Measurements from ENCODE around the gene PSMA4. TPM values are rescaled to one million over a fixed set of nuclear protein-coding genes. Genes with fewer than 3 reads are reported as not detected.
A peak's percentile ranks its signal among the peaks of the same experiment; 100 is the strongest.

Gene PSMA4
- 669 TPM for polyA plus RNA-seq (2013, experiment 1 of 2)
- 669 TPM for polyA plus RNA-seq (2013, experiment 2 of 2)

- H3K27ac ChIP-seq (replicated peaks; ENCODE audit: low read length): peak within 1 kb of the TSS; percentile 87
- DNase-seq (ENCODE audit: low spot score): peak; percentile 89
- H3K27me3 ChIP-seq (ENCODE audit: control insufficient read depth in 3 of 3, insufficient read depth in 3 of 3, low read depth in 1 of 3, low read length in 3 of 3): no peaks in the 10 kb centered on the region
- peak within 1 kb of the TSS; percentile 97 for H3K18ac ChIP-seq (ENCODE audit: low read length)
- H3K4ac ChIP-seq (ENCODE audit: low read length): no peak within 1 kb of the TSS
- H3K9ac ChIP-seq (ENCODE audit: low read depth, low read length, poor library complexity): peak within 1 kb of the TSS; percentile 85
- peak within 1 kb of the TSS; percentile 95 for H2AFZ ChIP-seq (ENCODE audit: low read length)
- peak within 1 kb of the TSS; percentile 76 to 89 for H3K4me3 ChIP-seq (ENCODE audit: low read length in 2 of 2)
- no peak within 1 kb of the TSS for H3K14ac ChIP-seq (ENCODE audit: low read length)
- no peak within 1 kb of the TSS for H2BK15ac ChIP-seq (ENCODE audit: low read length)
- peaks cover 2 to 7% of the 10 kb centered on the region in 2 donors for H3K4me1 ChIP-seq (ENCODE audit: control insufficient read depth in 2 of 2, insufficient read depth in 1 of 2, low read depth in 1 of 2, low read length in 2 of 2)
- no peak within 1 kb of the TSS for H4K91ac ChIP-seq (ENCODE audit: low read depth, low read length, poor library complexity)
- peak within 1 kb of the TSS; percentile 88 for H2BK5ac ChIP-seq (ENCODE audit: low read length)
- no peak within 1 kb of the TSS for H2BK120ac ChIP-seq (ENCODE audit: low read depth, low read length)
- whole genome bisulfite sequencing, 2 donors (ENCODE audit: extremely low coverage in 2 of 2, insufficient read length in 2 of 2, insufficient replicate concordance in 1 of 2): no CpG with 5 or more reads among the region's 56 CpGs
- no peak within 1 kb of the TSS for H2AK5ac ChIP-seq (ENCODE audit: low read depth, low read length)
- H4K8ac ChIP-seq (ENCODE audit: low read depth, low read length): peak within 1 kb of the TSS; percentile 90
- H3K4me2 ChIP-seq (ENCODE audit: insufficient read depth, low read length, poor library complexity, severe bottlenecking): peak within 1 kb of the TSS; percentile 97
- H2BK12ac ChIP-seq (ENCODE audit: low read length): no peak within 1 kb of the TSS
- peaks cover 2% of the 10 kb centered on the region for H3K79me1 ChIP-seq (ENCODE audit: low read depth, low read length)
- H3K36me3 ChIP-seq (replicated peaks in 1 of 2; ENCODE audit: control insufficient read depth in 2 of 2, insufficient read depth in 2 of 2, low read length in 2 of 2): peaks cover 8 to 38% of the 10 kb centered on the region in 2 donors
- peak within 1 kb of the TSS; percentile 38 for H3K23ac ChIP-seq (ENCODE audit: low read depth, low read length, poor library complexity)
- no peaks in the 10 kb centered on the region for H3K9me3 ChIP-seq (replicated peaks in 1 of 2; ENCODE audit: control insufficient read depth in 2 of 2, insufficient read depth in 1 of 2, low read depth in 1 of 2, low read length in 2 of 2)
Observed at GRCh38 chr15:78540141-78540870, at the start of gene PSMA4. Gene PSMA4 (plus strand): TSS chr15:78540444. CDS start chr15:78541928, 1,484 bp downstream.

GRCh38 chr15:78492872-78493271, 47.4 kb upstream of the PSMA4 start:
- WGBS, 2 donors (ENCODE audit: extremely low coverage in 2 of 2, insufficient read length in 2 of 2, insufficient replicate concordance in 1 of 2): no CpG with 5 or more reads among the region's 1 CpG
- Histone ChIP-seq H3K36me3 (replicated peaks in 1 of 2; ENCODE audit: control insufficient read depth in 2 of 2, insufficient read depth in 2 of 2, low read length in 2 of 2) (peaks cover 18 to 100% of the 10 kb centered on the region in 2 donors), H3K14ac (ENCODE audit: low read length) (no peak overlapping the region)

DNA sequence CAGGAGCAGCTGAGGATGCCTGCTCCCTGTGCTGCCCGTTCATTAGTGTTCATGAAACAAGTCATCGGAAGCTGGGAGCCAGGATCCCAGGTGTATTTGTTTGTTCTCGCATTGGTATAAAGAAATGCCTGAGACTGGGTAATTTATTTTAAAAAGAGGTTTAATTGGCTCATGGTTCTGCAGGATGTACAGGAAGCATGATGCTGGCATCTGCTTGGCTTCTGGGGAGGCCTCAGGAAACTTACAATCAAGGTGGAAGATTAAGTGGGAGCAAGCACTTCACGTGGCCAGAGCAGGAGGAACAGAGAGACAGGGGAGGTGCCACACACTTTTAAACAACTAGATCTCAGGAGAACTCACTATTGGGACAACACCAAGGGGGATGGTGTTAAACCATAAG, 38.4 kb upstream of the PSMA4 start:
- Histone ChIP-seq H2BK15ac (ENCODE audit: low read length) (no peak overlapping the region), H3K18ac (ENCODE audit: low read length) (no peak overlapping the region), H3K27ac (replicated peaks; ENCODE audit: low read length) (no peak overlapping the region), H2BK12ac (ENCODE audit: low read length) (no peak overlapping the region), H4K91ac (ENCODE audit: low read depth, low read length, poor library complexity) (no peak overlapping the region), H3K4ac (ENCODE audit: low read length) (no peak overlapping the region), H3K9me3 (replicated peaks in 1 of 2; ENCODE audit: control insufficient read depth in 2 of 2, insufficient read depth in 1 of 2, low read depth in 1 of 2, low read length in 2 of 2) (peaks cover 3 to 13% of the 10 kb centered on the region in 2 donors), H3K14ac (ENCODE audit: low read length) (no peak overlapping the region), H3K4me1 (ENCODE audit: control insufficient read depth in 2 of 2, insufficient read depth in 1 of 2, low read depth in 1 of 2, low read length in 2 of 2) (no peaks in the 10 kb centered on the region), H3K36me3 (replicated peaks in 1 of 2; ENCODE audit: control insufficient read depth in 2 of 2, insufficient read depth in 2 of 2, low read length in 2 of 2) (peaks cover 6 to 44% of the 10 kb centered on the region in 2 donors), H3K9ac (ENCODE audit: low read depth, low read length, poor library complexity) (no peak overlapping the region), H2AK5ac (ENCODE audit: low read depth, low read length) (no peak overlapping the region), H4K8ac (ENCODE audit: low read depth, low read length) (no peak overlapping the region), H3K4me2 (ENCODE audit: insufficient read depth, low read length, poor library complexity, severe bottlenecking) (no peak overlapping the region), H2AFZ (ENCODE audit: low read length) (no peak overlapping the region), H2BK120ac (ENCODE audit: low read depth, low read length) (no peak overlapping the region), H3K23ac (ENCODE audit: low read depth, low read length, poor library complexity) (no peak overlapping the region), H2BK5ac (ENCODE audit: low read length) (no peak overlapping the region), H3K4me3 (ENCODE audit: low read length in 2 of 2) (no peak overlapping the region), H3K79me1 (ENCODE audit: low read depth, low read length) (no peaks in the 10 kb centered on the region), H3K27me3 (ENCODE audit: control insufficient read depth in 3 of 3, insufficient read depth in 3 of 3, low read depth in 1 of 3, low read length in 3 of 3) (no peaks in the 10 kb centered on the region)
- no CpG with 5 or more reads among the region's 4 CpGs for WGBS, 2 donors (ENCODE audit: extremely low coverage in 2 of 2, insufficient read length in 2 of 2, insufficient replicate concordance in 1 of 2)
- DNase-seq (ENCODE audit: low spot score): no peak

More at GRCh38 chr15:78492872-78493271, 47.4 kb upstream of the PSMA4 start:
- Histone ChIP-seq H2AK5ac (ENCODE audit: low read depth, low read length) (no peak overlapping the region), H3K4me2 (ENCODE audit: insufficient read depth, low read length, poor library complexity, severe bottlenecking) (no peak overlapping the region), H3K23ac (ENCODE audit: low read depth, low read length, poor library complexity) (no peak overlapping the region), H3K18ac (ENCODE audit: low read length) (no peak overlapping the region), H2BK15ac (ENCODE audit: low read length) (no peak overlapping the region), H3K27ac (replicated peaks; ENCODE audit: low read length) (no peak overlapping the region), H4K91ac (ENCODE audit: low read depth, low read length, poor library complexity) (no peak overlapping the region), H3K9me3 (replicated peaks in 1 of 2; ENCODE audit: control insufficient read depth in 2 of 2, insufficient read depth in 1 of 2, low read depth in 1 of 2, low read length in 2 of 2) (no peaks in the 10 kb centered on the region), H2BK5ac (ENCODE audit: low read length) (no peak overlapping the region), H3K4me1 (ENCODE audit: control insufficient read depth in 2 of 2, insufficient read depth in 1 of 2, low read depth in 1 of 2, low read length in 2 of 2) (no peaks in the 10 kb centered on the region), H2AFZ (ENCODE audit: low read length) (no peak overlapping the region), H4K8ac (ENCODE audit: low read depth, low read length) (no peak overlapping the region), H2BK120ac (ENCODE audit: low read depth, low read length) (no peak overlapping the region), H3K4me3 (ENCODE audit: low read length in 2 of 2) (no peak overlapping the region), H3K4ac (ENCODE audit: low read length) (no peak overlapping the region), H3K9ac (ENCODE audit: low read depth, low read length, poor library complexity) (no peak overlapping the region), H3K79me1 (ENCODE audit: low read depth, low read length) (no peaks in the 10 kb centered on the region), H2BK12ac (ENCODE audit: low read length) (no peak overlapping the region), H3K27me3 (ENCODE audit: control insufficient read depth in 3 of 3, insufficient read depth in 3 of 3, low read depth in 1 of 3, low read length in 3 of 3) (no peaks in the 10 kb centered on the region)
- DNase-seq (ENCODE audit: low spot score): no peak

GRCh38 chr15:78502641-78503040, 37.6 kb upstream of the PSMA4 start:
- Histone ChIP-seq H3K4me1 (ENCODE audit: control insufficient read depth in 2 of 2, insufficient read depth in 1 of 2, low read depth in 1 of 2, low read length in 2 of 2) (no peaks in the 10 kb centered on the region), H3K9ac (ENCODE audit: low read depth, low read length, poor library complexity) (no peak overlapping the region), H3K79me1 (ENCODE audit: low read depth, low read length) (no peaks in the 10 kb centered on the region), H4K91ac (ENCODE audit: low read depth, low read length, poor library complexity) (no peak overlapping the region), H3K27me3 (ENCODE audit: control insufficient read depth in 3 of 3, insufficient read depth in 3 of 3, low read depth in 1 of 3, low read length in 3 of 3) (peaks cover 0 to 1% (median 0%) of the 10 kb centered on the region in 3 experiments), H3K36me3 (replicated peaks in 1 of 2; ENCODE audit: control insufficient read depth in 2 of 2, insufficient read depth in 2 of 2, low read length in 2 of 2) (peaks cover 6 to 36% of the 10 kb centered on the region in 2 donors), H2BK120ac (ENCODE audit: low read depth, low read length) (no peak overlapping the region), H3K4me2 (ENCODE audit: insufficient read depth, low read length, poor library complexity, severe bottlenecking) (no peak overlapping the region), H3K9me3 (replicated peaks in 1 of 2; ENCODE audit: control insufficient read depth in 2 of 2, insufficient read depth in 1 of 2, low read depth in 1 of 2, low read length in 2 of 2) (peaks cover 3 to 13% of the 10 kb centered on the region in 2 donors), H2BK5ac (ENCODE audit: low read length) (no peak overlapping the region), H2AK5ac (ENCODE audit: low read depth, low read length) (no peak overlapping the region), H3K4ac (ENCODE audit: low read length) (no peak overlapping the region), H2BK12ac (ENCODE audit: low read length) (no peak overlapping the region), H3K18ac (ENCODE audit: low read length) (no peak overlapping the region), H4K8ac (ENCODE audit: low read depth, low read length) (no peak overlapping the region), H2BK15ac (ENCODE audit: low read length) (no peak overlapping the region), H3K4me3 (ENCODE audit: low read length in 2 of 2) (no peak overlapping the region), H3K14ac (ENCODE audit: low read length) (no peak overlapping the region), H2AFZ (ENCODE audit: low read length) (no peak overlapping the region), H3K27ac (replicated peaks; ENCODE audit: low read length) (no peak overlapping the region), H3K23ac (ENCODE audit: low read depth, low read length, poor library complexity) (no peak overlapping the region)
- no CpG with 5 or more reads among the region's 2 CpGs for WGBS, 2 donors (ENCODE audit: extremely low coverage in 2 of 2, insufficient read length in 2 of 2, insufficient replicate concordance in 1 of 2)
- DNase-seq (ENCODE audit: low spot score): no peak
